ENCODE measurements around the gene GMNC. TPM values are rescaled to one million over a fixed set of nuclear protein-coding genes. Genes with fewer than 3 reads are reported as not detected.

Gene GMNC
- under 0.01 TPM in 1 of 2 replicates, not detected in the other for total RNA-seq

GRCh38 chr3:190862209-190863118, at the start of gene GMNC:
TSS of gene GMNC (minus strand) at chr3:190862694. CDS start at chr3:190862615, 79 bp downstream.

Data from aortic smooth muscle cell (primary cell).